ENCODE measurements around the gene LIMS2.
A peak's percentile ranks its signal among the peaks of the same experiment; 100 is the strongest.

The LIMS2 gene

DNA sequence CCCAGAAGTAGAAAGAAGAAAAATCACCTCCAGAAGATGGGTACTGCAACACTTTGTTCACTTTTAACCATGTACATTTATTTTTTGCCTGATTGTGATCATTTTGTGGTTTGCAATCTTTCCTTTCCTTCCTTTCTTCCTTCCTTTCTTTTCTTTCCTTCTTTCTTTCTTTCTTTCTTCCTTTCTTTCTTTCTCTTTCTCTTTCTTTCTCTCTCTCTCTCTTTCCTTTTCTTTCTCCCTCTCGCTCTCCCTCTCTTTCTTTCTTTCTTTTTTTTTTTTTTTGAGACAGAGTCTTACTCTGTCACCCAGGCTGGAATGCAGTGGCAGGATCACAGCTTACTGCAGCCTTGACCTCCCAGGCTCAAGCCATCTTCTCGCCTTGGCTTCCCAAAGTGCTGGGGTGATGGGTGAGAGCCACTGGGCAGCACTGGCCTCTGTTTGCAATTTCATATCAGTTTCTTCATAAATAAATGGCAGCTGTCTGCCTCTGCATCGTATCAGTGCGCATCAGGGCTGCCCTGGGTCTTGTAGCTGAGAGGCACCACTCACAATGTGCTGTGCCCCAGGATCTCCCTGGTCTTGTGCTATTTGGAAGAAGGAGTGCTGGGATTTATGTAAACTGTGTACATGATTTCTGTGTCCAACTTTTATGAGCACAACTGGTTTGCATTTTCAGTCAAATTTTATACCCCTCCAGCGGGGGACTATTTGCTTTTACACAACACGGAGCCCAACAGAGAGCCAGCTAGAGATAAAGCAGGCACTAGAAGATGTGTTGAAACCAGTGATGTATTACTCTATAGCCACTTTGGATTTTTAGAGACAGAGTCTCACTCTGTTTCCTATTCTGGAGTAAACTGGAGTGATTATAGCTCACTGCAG is 6.9 kb upstream of the LIMS2 start:
- Histone ChIP-seq H3K27ac (ENCODE audit: low read depth, low read length) (no peak overlapping the region), H3K4me3 (ENCODE audit: low read depth, low read length) (no peak overlapping the region), H3K9me3 (ENCODE audit: control insufficient read depth, insufficient read depth, low read depth, low read length) (no peaks in the 10 kb centered on the region), H3K27me3 (ENCODE audit: control insufficient read depth, insufficient read depth, low read length) (peaks cover 25% of the 10 kb centered on the region), H3K4me1 (ENCODE audit: control insufficient read depth, insufficient read depth, low read length) (no peaks in the 10 kb centered on the region), H3K36me3 (ENCODE audit: control insufficient read depth, insufficient read depth, low read length) (no peaks in the 10 kb centered on the region), H3K9ac (ENCODE audit: low read length) (no peak overlapping the region)

DNA sequence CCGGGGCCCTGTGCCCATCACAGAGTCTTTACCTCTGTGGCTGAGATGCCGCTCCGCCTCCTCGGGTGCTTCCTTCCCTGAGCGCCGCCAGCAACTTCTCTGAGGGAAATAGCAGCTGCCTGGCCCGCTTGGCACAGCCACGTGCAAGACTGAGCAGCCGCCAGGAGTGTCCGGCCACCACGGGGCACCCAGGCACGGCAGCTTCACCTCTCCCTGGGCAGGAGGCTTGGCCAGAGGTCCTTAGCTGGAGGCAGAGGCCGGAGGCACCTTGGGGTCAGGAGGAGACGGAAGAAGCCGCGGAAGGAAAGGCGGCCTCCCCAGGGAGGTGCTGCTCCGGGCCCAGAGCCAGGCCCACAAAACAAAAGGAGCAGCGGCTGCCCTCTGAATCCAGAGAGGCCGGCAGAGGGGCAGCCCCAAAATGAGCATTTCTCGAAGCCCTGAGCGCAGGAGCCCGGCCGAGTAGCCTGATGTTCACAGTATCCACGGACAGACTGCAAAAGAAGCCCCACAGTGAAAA is 6.0 kb upstream of the LIMS2 start:
- H3K4me3 ChIP-seq (ENCODE audit: low read depth, low read length): no peak overlapping the region
- no peaks in the 10 kb centered on the region for H3K36me3 ChIP-seq (ENCODE audit: control insufficient read depth, insufficient read depth, low read length)
- no peaks in the 10 kb centered on the region for H3K9me3 ChIP-seq (ENCODE audit: control insufficient read depth, insufficient read depth, low read depth, low read length)
- H3K27me3 ChIP-seq (ENCODE audit: control insufficient read depth, insufficient read depth, low read length): peaks cover 34% of the 10 kb centered on the region
- no peak overlapping the region for H3K9ac ChIP-seq (ENCODE audit: low read length)
- H3K27ac ChIP-seq (ENCODE audit: low read depth, low read length): no peak overlapping the region
- no peaks in the 10 kb centered on the region for H3K4me1 ChIP-seq (ENCODE audit: control insufficient read depth, insufficient read depth, low read length)

DNA sequence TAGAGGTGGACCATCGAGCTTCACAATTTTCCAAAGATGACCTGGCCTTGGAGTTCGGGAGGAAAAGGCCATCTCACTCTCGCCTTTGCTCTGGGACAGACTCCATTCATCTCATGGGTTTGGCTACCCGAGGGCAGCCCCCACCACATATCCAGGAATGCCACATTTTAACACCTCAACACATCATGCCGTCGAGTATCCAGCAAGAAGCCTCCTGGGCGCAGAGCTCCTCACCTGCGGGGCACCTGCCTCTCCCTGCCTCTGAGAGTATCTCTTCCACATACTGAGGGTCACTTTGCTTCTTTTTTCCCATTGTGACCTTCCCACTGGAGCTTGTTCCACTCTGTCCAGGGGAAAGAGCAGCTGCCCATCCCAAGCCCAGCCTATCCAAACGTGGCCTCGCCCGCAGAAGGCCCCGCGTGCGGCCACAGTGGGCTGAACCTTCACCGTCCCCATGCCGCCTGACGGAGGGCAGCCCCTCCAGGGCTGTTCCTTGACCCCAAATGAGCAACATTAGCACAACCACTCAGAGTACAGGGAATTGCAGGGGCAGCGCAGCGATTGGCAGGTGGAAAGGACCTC is 5.5 kb upstream of the LIMS2 start:
- Histone ChIP-seq H3K27me3 (ENCODE audit: control insufficient read depth, insufficient read depth, low read length) (peaks cover 39% of the 10 kb centered on the region), H3K9me3 (ENCODE audit: control insufficient read depth, insufficient read depth, low read depth, low read length) (no peaks in the 10 kb centered on the region), H3K27ac (ENCODE audit: low read depth, low read length) (no peak overlapping the region), H3K36me3 (ENCODE audit: control insufficient read depth, insufficient read depth, low read length) (no peaks in the 10 kb centered on the region), H3K4me1 (ENCODE audit: control insufficient read depth, insufficient read depth, low read length) (peaks cover 4% of the 10 kb centered on the region; the same call in 1 of the 2 replicates), H3K4me3 (ENCODE audit: low read depth, low read length) (no peak overlapping the region), H3K9ac (ENCODE audit: low read length) (no peak overlapping the region)

DNA sequence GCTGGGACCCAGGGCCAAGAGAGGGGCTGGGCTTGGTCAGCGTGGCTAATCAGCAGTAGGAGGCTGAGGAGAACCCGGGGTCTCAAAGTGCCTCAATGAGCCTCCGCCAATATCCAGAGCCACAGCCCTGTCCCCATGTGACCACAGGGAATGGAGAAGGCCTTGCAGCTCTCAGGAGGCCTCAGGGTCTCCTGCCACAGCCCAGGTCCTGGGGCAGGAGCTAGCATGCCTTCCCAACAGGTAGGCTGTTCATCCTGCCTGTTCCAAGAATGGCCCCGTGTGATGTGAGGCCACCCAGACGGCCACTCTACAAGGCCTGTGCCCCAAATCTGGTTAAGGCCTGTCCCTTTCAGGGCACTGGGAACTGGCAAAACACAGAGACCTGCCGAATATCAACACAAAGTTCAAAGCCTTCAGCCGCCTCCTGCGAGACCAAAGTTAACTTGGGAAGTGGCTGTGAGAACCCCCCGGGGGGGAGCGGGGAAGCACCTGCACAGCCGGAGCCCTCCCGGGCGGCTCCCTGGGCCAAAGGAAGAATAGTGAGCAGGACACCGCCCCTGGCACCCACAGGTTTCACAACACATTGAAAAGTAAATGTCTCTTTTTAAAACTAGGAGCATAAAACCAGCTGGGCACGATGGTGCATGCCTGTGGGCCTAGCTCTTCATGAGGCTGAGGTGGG is 4.5 kb upstream of the LIMS2 start:
- H3K4me1 ChIP-seq (ENCODE audit: control insufficient read depth, insufficient read depth, low read length): peaks cover 4% of the 10 kb centered on the region; the same call in 1 of the 2 replicates
- H3K9ac ChIP-seq (ENCODE audit: low read length): no peak overlapping the region
- H3K9me3 ChIP-seq (ENCODE audit: control insufficient read depth, insufficient read depth, low read depth, low read length): no peaks in the 10 kb centered on the region
- H3K4me3 ChIP-seq (ENCODE audit: low read depth, low read length): no peak overlapping the region
- no peak overlapping the region for H3K27ac ChIP-seq (ENCODE audit: low read depth, low read length)
- no peaks in the 10 kb centered on the region for H3K36me3 ChIP-seq (ENCODE audit: control insufficient read depth, insufficient read depth, low read length)
- peaks cover 45% of the 10 kb centered on the region for H3K27me3 ChIP-seq (ENCODE audit: control insufficient read depth, insufficient read depth, low read length)

DNA sequence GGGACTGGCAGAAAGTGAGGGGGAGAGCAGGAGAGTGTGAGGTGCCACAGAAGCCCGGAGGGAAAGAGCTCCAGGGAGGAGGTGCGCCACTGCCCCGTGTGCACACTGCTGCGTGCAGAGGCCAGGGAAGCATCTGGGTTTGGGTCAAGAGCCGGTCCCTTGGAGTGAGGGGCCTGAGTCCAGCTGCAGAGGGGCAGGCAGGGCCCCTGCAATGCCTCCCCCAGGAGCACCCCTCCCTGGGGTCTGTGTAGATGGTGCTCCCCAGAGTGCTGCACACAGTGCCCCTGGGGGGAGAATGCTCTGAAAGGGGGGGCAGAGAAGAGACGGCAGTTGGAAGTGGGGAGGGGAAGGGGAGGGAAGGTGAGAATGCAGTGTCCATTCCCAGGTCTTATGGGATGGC is 3.7 kb upstream of the LIMS2 start:
- Histone ChIP-seq H3K27ac (ENCODE audit: low read depth, low read length) (no peak overlapping the region), H3K4me3 (ENCODE audit: low read depth, low read length) (no peak overlapping the region), H3K36me3 (ENCODE audit: control insufficient read depth, insufficient read depth, low read length) (no peaks in the 10 kb centered on the region), H3K9ac (ENCODE audit: low read length) (no peak overlapping the region), H3K27me3 (ENCODE audit: control insufficient read depth, insufficient read depth, low read length) (peaks cover 54% of the 10 kb centered on the region), H3K4me1 (ENCODE audit: control insufficient read depth, insufficient read depth, low read length) (peaks cover 9% of the 10 kb centered on the region; the same call in 1 of the 2 replicates), H3K9me3 (ENCODE audit: control insufficient read depth, insufficient read depth, low read depth, low read length) (no peaks in the 10 kb centered on the region)

DNA sequence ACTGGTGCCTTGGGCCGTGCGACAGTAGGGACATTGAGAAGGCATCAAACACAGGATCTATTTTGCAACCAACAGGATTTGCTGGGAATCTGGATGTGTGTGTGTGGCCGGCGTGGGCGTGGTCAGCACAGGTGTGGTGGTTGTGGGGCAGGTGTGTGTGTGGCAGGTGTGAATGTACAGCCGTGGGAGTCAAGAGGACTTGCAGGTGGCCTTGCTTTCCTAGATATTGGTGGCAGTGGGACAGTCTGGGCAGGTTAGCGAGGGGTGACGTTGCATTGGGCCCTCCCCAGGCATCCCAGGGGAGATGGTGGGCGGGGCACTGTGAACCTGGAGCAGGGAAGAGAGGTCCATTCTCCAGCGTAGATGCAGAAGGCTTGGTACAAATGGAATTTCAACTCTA is 3.2 kb upstream of the LIMS2 start:
- H3K36me3 ChIP-seq (ENCODE audit: control insufficient read depth, insufficient read depth, low read length): no peaks in the 10 kb centered on the region
- H3K9ac ChIP-seq (ENCODE audit: low read length): no peak overlapping the region
- peaks cover 58% of the 10 kb centered on the region for H3K27me3 ChIP-seq (ENCODE audit: control insufficient read depth, insufficient read depth, low read length)
- H3K4me3 ChIP-seq (ENCODE audit: low read depth, low read length): no peak overlapping the region
- H3K4me1 ChIP-seq (ENCODE audit: control insufficient read depth, insufficient read depth, low read length): peaks cover 9% of the 10 kb centered on the region; the same call in 1 of the 2 replicates
- H3K27ac ChIP-seq (ENCODE audit: low read depth, low read length): no peak overlapping the region
- no peaks in the 10 kb centered on the region for H3K9me3 ChIP-seq (ENCODE audit: control insufficient read depth, insufficient read depth, low read depth, low read length)

DNA sequence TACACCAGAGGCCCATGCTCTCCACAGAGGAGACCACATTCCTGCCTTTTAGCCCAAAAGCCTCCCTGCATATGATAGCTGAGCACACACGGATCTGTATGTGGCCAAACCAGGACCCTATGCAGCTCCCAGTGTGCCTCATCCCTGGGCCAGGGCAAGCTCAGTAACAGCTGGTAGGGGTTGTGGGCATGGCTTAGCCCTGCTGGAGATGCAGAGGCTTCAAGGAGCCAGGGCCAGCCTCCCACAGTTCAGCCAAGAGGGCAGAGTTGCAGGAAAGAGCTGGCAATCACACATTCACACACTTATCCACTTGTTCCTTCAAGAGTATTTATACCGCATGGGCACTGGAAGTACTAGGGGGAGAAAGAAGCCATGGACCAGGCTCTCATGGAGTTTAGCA is 1.6 kb upstream of the LIMS2 start:
- no peak overlapping the region for H3K27ac ChIP-seq (ENCODE audit: low read depth, low read length)
- peaks cover 9% of the 10 kb centered on the region; the same call in 1 of the 2 replicates for H3K4me1 ChIP-seq (ENCODE audit: control insufficient read depth, insufficient read depth, low read length)
- no peak overlapping the region for H3K9ac ChIP-seq (ENCODE audit: low read length)
- no peaks in the 10 kb centered on the region for H3K36me3 ChIP-seq (ENCODE audit: control insufficient read depth, insufficient read depth, low read length)
- H3K4me3 ChIP-seq (ENCODE audit: low read depth, low read length): no peak overlapping the region
- no peaks in the 10 kb centered on the region for H3K9me3 ChIP-seq (ENCODE audit: control insufficient read depth, insufficient read depth, low read depth, low read length)
- H3K27me3 ChIP-seq (ENCODE audit: control insufficient read depth, insufficient read depth, low read length): peaks cover 75% of the 10 kb centered on the region

DNA sequence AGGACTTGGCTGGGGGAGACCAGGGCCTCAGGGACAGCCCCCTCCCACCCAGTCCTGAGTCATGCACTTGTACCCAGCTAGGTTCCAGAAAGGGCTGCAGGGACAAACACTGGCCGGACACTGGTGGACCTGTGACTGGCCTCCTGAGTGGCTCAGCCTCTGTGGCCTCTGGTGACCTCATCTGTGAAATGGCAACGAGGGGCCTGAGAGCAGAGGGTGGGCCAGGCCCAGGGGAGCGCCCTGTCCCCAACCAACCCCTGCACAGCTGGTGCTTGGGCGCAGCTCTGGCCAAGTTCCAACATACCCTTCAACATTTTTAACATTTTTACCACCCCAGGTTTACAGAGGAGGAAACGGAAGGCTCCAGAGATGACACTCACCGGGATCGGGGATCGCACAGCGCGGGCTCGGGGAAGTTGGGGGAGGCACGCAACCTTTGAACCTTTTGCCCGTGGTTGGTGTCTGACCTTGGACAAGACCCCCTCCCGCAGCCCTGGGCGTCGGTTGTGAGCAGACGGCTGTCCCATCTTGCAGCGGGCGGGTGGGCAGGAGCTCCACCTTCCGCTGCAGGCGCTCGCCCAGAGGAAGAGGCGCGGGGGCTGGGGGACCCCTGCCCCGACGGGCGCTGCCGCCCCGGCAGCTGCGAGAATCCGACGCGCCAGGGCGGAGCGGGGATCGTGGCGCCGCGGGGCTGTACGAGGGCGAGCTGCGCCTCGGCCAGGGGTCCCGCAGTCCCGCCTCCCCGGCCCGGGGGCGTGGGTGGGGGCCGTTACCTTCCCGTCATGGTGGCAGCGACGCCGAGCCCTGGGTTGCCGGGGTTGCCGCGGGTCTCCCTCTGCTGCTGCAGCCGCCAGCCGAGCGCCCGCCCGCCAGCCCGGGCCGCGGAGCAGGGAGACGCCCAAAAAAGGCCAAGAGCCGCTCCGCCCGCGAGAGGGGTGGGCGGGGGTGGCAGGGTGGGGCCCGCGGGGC is 805 bp downstream of the LIMS2 start:
- H3K9me3 ChIP-seq (ENCODE audit: control insufficient read depth, insufficient read depth, low read depth, low read length): no peaks in the 10 kb centered on the region
- peak overlapping the region; percentile 66 for H3K4me3 ChIP-seq (ENCODE audit: low read depth, low read length)
- H3K4me1 ChIP-seq (ENCODE audit: control insufficient read depth, insufficient read depth, low read length): peaks cover 9% of the 10 kb centered on the region; the same call in 1 of the 2 replicates
- no peaks in the 10 kb centered on the region for H3K36me3 ChIP-seq (ENCODE audit: control insufficient read depth, insufficient read depth, low read length)
- peak overlapping the region; percentile 51 for H3K9ac ChIP-seq (ENCODE audit: low read length)
- peaks cover 83% of the 10 kb centered on the region for H3K27me3 ChIP-seq (ENCODE audit: control insufficient read depth, insufficient read depth, low read length)
- H3K27ac ChIP-seq (ENCODE audit: low read depth, low read length): no peak overlapping the region

DNA sequence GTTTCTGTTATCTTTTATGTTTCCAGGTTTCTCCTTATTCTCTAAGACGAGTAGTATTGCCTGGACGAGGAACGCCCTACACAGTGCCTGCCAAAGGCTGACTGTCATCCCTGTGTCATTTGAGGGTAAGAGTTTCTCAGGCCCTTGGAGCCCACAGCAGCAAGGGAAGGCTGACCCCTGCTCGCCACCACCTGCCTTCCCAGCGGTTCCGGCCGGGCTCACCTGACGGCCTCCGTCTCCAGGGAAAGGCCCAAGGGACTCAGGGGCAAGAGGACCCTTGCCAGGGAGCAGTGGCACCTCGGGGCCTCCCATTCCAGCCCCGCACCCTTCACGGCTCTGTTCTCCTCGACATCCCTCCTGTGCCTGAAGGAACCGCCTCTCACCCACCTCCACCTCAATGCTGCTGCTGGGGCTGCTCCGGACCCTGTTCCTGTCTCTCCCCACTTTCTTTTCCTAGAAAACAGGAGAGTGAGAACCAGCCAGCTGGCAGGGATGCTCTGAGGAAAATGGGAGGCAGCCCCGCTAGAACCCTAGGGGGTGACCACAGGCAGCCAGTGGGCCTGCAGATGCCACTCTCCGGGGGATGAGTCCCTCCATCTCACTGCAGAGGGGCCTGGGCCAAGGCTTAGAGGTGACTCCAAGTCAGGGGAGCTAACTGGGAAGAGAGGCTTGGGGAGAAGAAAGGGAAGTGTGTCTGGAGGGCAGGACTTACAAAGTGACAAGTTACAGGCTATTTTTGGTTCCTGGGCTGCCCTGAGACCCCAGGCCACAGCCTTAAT is 1.9 kb downstream of the LIMS2 start:
- Histone ChIP-seq H3K27me3 (ENCODE audit: control insufficient read depth, insufficient read depth, low read length) (peaks cover 73% of the 10 kb centered on the region), H3K4me1 (ENCODE audit: control insufficient read depth, insufficient read depth, low read length) (peaks cover 9% of the 10 kb centered on the region; the same call in 1 of the 2 replicates), H3K9me3 (ENCODE audit: control insufficient read depth, insufficient read depth, low read depth, low read length) (no peaks in the 10 kb centered on the region), H3K27ac (ENCODE audit: low read depth, low read length) (no peak overlapping the region), H3K36me3 (ENCODE audit: control insufficient read depth, insufficient read depth, low read length) (no peaks in the 10 kb centered on the region), H3K4me3 (ENCODE audit: low read depth, low read length) (no peak overlapping the region), H3K9ac (ENCODE audit: low read length) (no peak overlapping the region)
